H1 (cell line): ENCODE data around the gene CISTR. TPM values are rescaled to one million over a fixed set of nuclear protein-coding genes. Genes with fewer than 3 reads are reported as not detected.

Experiments
- CTCF ChIA-PET: fragments of 300-600 bp; sonication (Branson Sonifier 250); formaldehyde crosslinking; loops from one replicate; lab custom pipeline; 2021; ENCODE audit not compliant: partially characterized antibody; lab: Charles Lee
- POLR2A ChIA-PET: fragments of 300-600 bp; sonication (Branson Sonifier 250); formaldehyde crosslinking; loops from one replicate; lab custom pipeline; 2021; ENCODE audit warnings: inconsistent platforms; ENCODE audit not compliant: partially characterized antibody; lab: Charles Lee
- DNase-seq, 2 experiments: peaks; one replicate each; pipeline versions ENCODE4 v3.0.0 to v3.0.0-alpha.2; 2010 to 2022; ENCODE audit warnings: low spot score in 2 of 2, low read depth in 1 of 2, mixed read lengths in 1 of 2
- FAIRE-seq: peaks from 2 replicates; lab custom pipeline; 2011; peaks lifted over from hg19 to GRCh38; lab: Jason Lieb, UNC
- H2AFZ ChIP-seq: 2 replicates; pipeline ENCODE4 v1.8.1; 2012; ENCODE audit warnings: low read length, inconsistent platforms
- H2AK5ac ChIP-seq: 2 replicates; pipeline ENCODE4 v1.6.1; 2013; ENCODE audit warnings: low read depth, low read length
- H2BK120ac ChIP-seq: replicated peaks from 2 replicates; pipeline ENCODE3; 2013; ENCODE audit warnings: low read depth, low read length, inconsistent platforms
- H2BK12ac ChIP-seq: 2 replicates; pipeline ENCODE4 v1.6.1; 2013; ENCODE audit warnings: low read depth, low read length
- H2BK15ac ChIP-seq: 2 replicates; pipeline ENCODE4 v1.6.1; 2013; ENCODE audit warnings: low read length
- H2BK20ac ChIP-seq: 2 replicates; pipeline ENCODE4 v1.6.1; 2013; ENCODE audit warnings: low read length
- H2BK5ac ChIP-seq: 2 replicates; pipeline ENCODE4 v1.6.1; 2013; ENCODE audit warnings: low read depth, low read length
- H3K14ac ChIP-seq: 2 replicates; pipeline ENCODE4 v1.6.1; 2013; ENCODE audit warnings: inconsistent platforms; ENCODE audit not compliant: insufficient read length
- H3K18ac ChIP-seq: 2 replicates; pipeline ENCODE4 v1.6.1; 2013; ENCODE audit warnings: low read length; ENCODE audit errors: extremely low read depth
- H3K23ac ChIP-seq: 2 replicates; pipeline ENCODE4 v1.6.1; 2013; ENCODE audit warnings: inconsistent platforms; ENCODE audit not compliant: insufficient read length
- H3K23me2 ChIP-seq: 2 replicates; pipeline ENCODE4 v1.6.1; 2013; ENCODE audit warnings: low read depth, low read length
- H3K27ac ChIP-seq: 2 replicates; pipeline ENCODE4 v1.6.1; 2011; ENCODE audit warnings: low read depth, low read length, inconsistent platforms
- H3K27me3 ChIP-seq, 4 experiments: replicated peaks in 1 of 4; 1 replicate in 1 of 4; 2 replicates in 3 of 4; pipeline versions ENCODE4 v1.6.1 to v1.8.1; 2011 to 2013; ENCODE audit warnings: low read length in 3 of 4, mild to moderate bottlenecking in 3 of 4, inconsistent platforms in 2 of 4, mixed read lengths in 2 of 4, moderate library complexity in 1 of 4; ENCODE audit not compliant: control insufficient read depth in 3 of 4, insufficient read depth in 3 of 4; ENCODE audit errors: extremely low read depth in 1 of 4
- H3K36me3 ChIP-seq, 4 experiments: 2 replicates each; pipeline versions ENCODE4 v1.6.1 to v1.8.1; 2011 to 2013; ENCODE audit warnings: mild to moderate bottlenecking in 4 of 4, low read length in 3 of 4, moderate library complexity in 2 of 4, control low read depth in 1 of 4, inconsistent platforms in 1 of 4; ENCODE audit not compliant: insufficient read depth in 4 of 4, control insufficient read depth in 2 of 4
- H3K4ac ChIP-seq: replicated peaks from 2 replicates; pipeline ENCODE3; 2013; ENCODE audit warnings: low read length, low read depth, mixed read lengths, inconsistent platforms; ENCODE audit not compliant: insufficient read length
- H3K4me1 ChIP-seq, 4 experiments: replicated peaks in 1 of 4; 1 replicate in 1 of 4; 2 replicates in 3 of 4; pipeline versions ENCODE4 v1.6.1 to v1.8.1; 2011 to 2013; ENCODE audit warnings: low read length in 3 of 4, inconsistent platforms in 2 of 4, mixed read lengths in 1 of 4; ENCODE audit not compliant: insufficient read depth in 4 of 4, control insufficient read depth in 3 of 4
- H3K4me2 ChIP-seq, 2 experiments: 2 replicates each; pipeline versions ENCODE4 v1.6.1 to v1.8.1; 2011 to 2013; ENCODE audit warnings: low read depth in 2 of 2, low read length in 2 of 2, control low read depth in 1 of 2, inconsistent platforms in 1 of 2, mild to moderate bottlenecking in 1 of 2; ENCODE audit not compliant: insufficient read depth in 1 of 2
- H3K4me3 ChIP-seq, 4 experiments: fragments of 200-600, 300-600 bp in 1 of 4; sonication (generic), shearing (Covaris generic), sonication (Bioruptor Twin) in 1 of 4; 2 replicates each; pipeline versions ENCODE4 v1.5.1 to v1.8.1; 2011 to 2016; ENCODE audit warnings: low read length in 4 of 4, low read depth in 3 of 4, control low read depth in 2 of 4, inconsistent platforms in 2 of 4, mild to moderate bottlenecking in 2 of 4, mixed read lengths in 1 of 4, moderate library complexity in 1 of 4; ENCODE audit not compliant: insufficient read depth in 2 of 4; ENCODE audit errors: extremely low read depth in 1 of 4
- H3K56ac ChIP-seq: replicated peaks from 2 replicates; pipeline ENCODE3; 2013; ENCODE audit warnings: low read depth, mild to moderate bottlenecking, mixed read lengths, low read length, inconsistent platforms; ENCODE audit not compliant: insufficient read length
- H3K79me1 ChIP-seq: 2 replicates; pipeline ENCODE4 v1.6.1; 2013; ENCODE audit warnings: low read depth, low read length, control low read depth
- H3K79me2 ChIP-seq, 2 experiments: 2 replicates each; pipeline versions ENCODE4 v1.6.1 to v1.8.1; 2012 to 2013; ENCODE audit warnings: low read length in 2 of 2, mild to moderate bottlenecking in 2 of 2, inconsistent platforms in 1 of 2; ENCODE audit not compliant: insufficient read depth in 2 of 2, control insufficient read depth in 1 of 2
- H3K9ac ChIP-seq, 4 experiments: replicated peaks in 1 of 4; 1 replicate in 1 of 4; 2 replicates in 3 of 4; pipeline versions ENCODE4 v1.6.1 to v1.8.1; 2011 to 2013; ENCODE audit warnings: low read depth in 3 of 4, low read length in 3 of 4, control low read depth in 2 of 4, mild to moderate bottlenecking in 2 of 4, moderate library complexity in 2 of 4, inconsistent platforms in 1 of 4; ENCODE audit errors: extremely low read depth in 1 of 4
- H3K9me3 ChIP-seq, 2 experiments: 2 replicates each; pipeline versions ENCODE4 v1.6.1 to v1.8.1; 2012 to 2013; ENCODE audit warnings: mild to moderate bottlenecking in 2 of 2, moderate library complexity in 2 of 2, control low read depth in 1 of 2, inconsistent platforms in 1 of 2, low read depth in 1 of 2, low read length in 1 of 2, mixed read lengths in 1 of 2; ENCODE audit not compliant: insufficient read depth in 2 of 2
- H4K20me1 ChIP-seq, 2 experiments: replicated peaks in 1 of 2; 2 replicates each; pipeline versions ENCODE3 to v1.8.1; 2011 to 2013; ENCODE audit warnings: inconsistent platforms in 2 of 2, low read length in 2 of 2, mild to moderate bottlenecking in 1 of 2; ENCODE audit not compliant: insufficient read depth in 2 of 2, control insufficient read depth in 1 of 2
- H4K5ac ChIP-seq: 2 replicates; pipeline ENCODE4 v1.6.1; 2013; ENCODE audit warnings: low read length, low read depth, mixed read lengths, inconsistent platforms; ENCODE audit not compliant: insufficient read length
- H4K8ac ChIP-seq: 2 replicates; pipeline ENCODE4 v1.8.0; 2013; ENCODE audit warnings: mild to moderate bottlenecking, moderate library complexity, low read length, inconsistent platforms; ENCODE audit not compliant: insufficient read depth; ENCODE audit errors: extremely low read depth
- H4K91ac ChIP-seq: replicated peaks from 2 replicates; pipeline ENCODE3; 2013; ENCODE audit warnings: low read length, mixed read lengths, inconsistent platforms; ENCODE audit not compliant: insufficient read length
- ASH2L ChIP-seq: fragments of 200-600, 300-600 bp; sonication (generic); IDR thresholded peaks from one replicate; pipeline ENCODE4 v1.7.1; 2017; ENCODE audit warnings: low read length
- CEBPB ChIP-seq: IDR thresholded peaks from 2 replicates; pipeline ENCODE4 v1.6.1; 2012; ENCODE audit warnings: low read depth, low read length
- HDAC6 ChIP-seq: IDR thresholded peaks from one replicate; pipeline ENCODE4 v1.7.1; 2012; ENCODE audit warnings: low read depth, mild to moderate bottlenecking, inconsistent platforms, low read length, moderate library complexity
- RBBP5 ChIP-seq: IDR thresholded peaks from 2 replicates; pipeline ENCODE4 v1.7.1; 2012; ENCODE audit warnings: low read depth, mild to moderate bottlenecking, inconsistent platforms, low read length, moderate library complexity, borderline replicate concordance
- SIN3A ChIP-seq, 2 experiments: IDR thresholded peaks in 1 of 2; conservative IDR thresholded peaks in 1 of 2; 2 replicates each; pipeline ENCODE4 v1.6.1; 2011 to 2012; ENCODE audit warnings: low read length in 2 of 2, improper control_type of control experiment in 1 of 2, low read depth in 1 of 2, mild to moderate bottlenecking in 1 of 2
- TAF7 ChIP-seq: optimal IDR thresholded peaks from 2 replicates; pipeline ENCODE3; 2011; ENCODE audit warnings: low read depth, mild to moderate bottlenecking, inconsistent platforms, low read length, moderate library complexity, borderline replicate concordance
- ZNF274 ChIP-seq: IDR thresholded peaks from 2 replicates; pipeline ENCODE4 v1.7.0; 2012; ENCODE audit warnings: low read length, borderline replicate concordance; ENCODE audit errors: extremely low read depth
- WGBS, 2 experiments: shearing (Covaris generic) in 1 of 2; methylation state at CpG; one replicate each; pipeline versions ENCODE4 v1.1.6 to v1.1.7; 2013 to 2015; ENCODE audit warnings: low lambda C conversion rate in 2 of 2, mixed read lengths in 2 of 2, inconsistent platforms in 1 of 2, low coverage in 1 of 2, missing lambda C conversion rate in 1 of 2; ENCODE audit not compliant: insufficient replicate concordance in 2 of 2, insufficient coverage in 1 of 2, insufficient read length in 1 of 2; ENCODE audit errors: extremely low coverage in 1 of 2, missing lambda C conversion rate in 1 of 2; 5-methylcytosine and 5-hydroxymethylcytosine counted together
- polyA plus RNA-seq, 7 experiments: library from polyadenylated mRNA; depleted of rRNA in 3 of 7; stranded (reverse) in 5 of 7; unstranded in 2 of 7; fragments of >200 nt in 5 of 7; fragments of 200-250 nt in 2 of 7; gene quantifications; 1 replicate in 5 of 7; 2 replicates in 1 of 7; 4 replicates in 1 of 7; pipeline versions ENCODE4 v1.2.1 to v1.2.3, GENCODE V29; 2011 to 2013; ENCODE audit warnings: missing spikeins in 2 of 7, mixed read lengths in 2 of 7
- total RNA-seq: library from RNA; stranded (reverse); fragmentation: NEBNext Ultra II Directional; extraction: Animal tissue kit (Norgen Biotek cat#: 25700); gene quantifications from 2 replicates; pipeline ENCODE4 v1.2.1, GENCODE V29; 2021

CISTR gene
- total and polyA plus RNA-seq, 2 of the 8 experiments (the other 6 are each of a cell fraction or from before 2014, with no cell fraction given), result not detected

DNA sequence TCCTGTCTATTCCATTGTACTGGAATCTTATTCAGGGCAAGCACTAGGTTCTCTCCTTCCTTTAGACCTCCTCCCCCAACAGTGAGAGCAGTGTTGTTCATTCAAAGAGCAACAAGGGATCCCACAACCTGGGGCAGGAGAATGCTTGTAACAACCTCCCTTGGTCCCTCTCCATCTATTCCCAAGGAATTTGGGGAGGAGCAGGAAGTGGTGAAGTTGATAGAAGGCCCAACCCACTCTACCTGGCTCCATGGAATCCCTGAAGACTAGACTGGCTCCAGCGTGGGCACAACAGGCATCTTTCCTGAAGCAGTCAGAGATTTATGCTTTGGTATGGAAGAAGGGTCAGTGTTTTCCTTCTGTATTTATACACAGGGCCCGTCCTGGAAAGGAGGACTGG is 33.4 kb upstream of the CISTR start:
- Histone ChIP-seq H3K18ac (no peak overlapping the region), H2BK5ac (no peak overlapping the region), H3K56ac (no peak overlapping the region), H3K27me3 (peaks cover 0 to 2% (median 0%) of the 10 kb centered on the region in 4 experiments; a peak in 3 of 7 replicates), H3K79me2 (no peaks in the 10 kb centered on the region), H3K27ac (no peak overlapping the region), H4K91ac (no peak overlapping the region), H4K5ac (no peak overlapping the region), H3K4me1 (peaks cover 0 to 5% (median 2%) of the 10 kb centered on the region in 4 experiments; a peak in 3 of 7 replicates), H2AFZ (no peak overlapping the region), H3K4me3 (no peak overlapping the region), H2AK5ac (no peak overlapping the region), H2BK20ac (no peak overlapping the region), H3K4ac (no peak overlapping the region), H3K36me3 (no peaks in the 10 kb centered on the region), H2BK120ac (no peak overlapping the region), H4K20me1 (no peaks in the 10 kb centered on the region), H3K9me3 (no peaks in the 10 kb centered on the region), H3K23ac (no peak overlapping the region), H2BK15ac (no peak overlapping the region), H3K9ac (no peak overlapping the region), H3K79me1 (no peaks in the 10 kb centered on the region), H3K4me2 (no peak overlapping the region), H4K8ac (no peak overlapping the region), H3K14ac (no peak overlapping the region), H2BK12ac (no peak overlapping the region), H3K23me2 (no peaks in the 10 kb centered on the region; the same call in 1 of the 2 replicates)
- ChIA-PET POLR2A (no interaction called here), CTCF (interaction anchor here (0.8 to 4.2 kb wide), 6 partner anchors 19 to 176 kb away, joined by 3 to 27 read pairs (median 5); no protein-coding TSS in a partner anchor)
- DNase-seq, result no peak
- no peak for FAIRE-seq
- TF ChIP-seq ZNF274, result no peak
- no peak for TF ChIP-seq CEBPB
- TF ChIP-seq RBBP5, result no peak
- no peak for TF ChIP-seq ASH2L
- no peak for TF ChIP-seq SIN3A (conservative IDR thresholded peaks at IDR 0.05 in 1 of 2, IDR thresholded peaks at IDR 0.05 in 1 of 2; ENCODE audit: low read depth in 1 of 2, low read length in 2 of 2)
- no peak for TF ChIP-seq HDAC6
- TF ChIP-seq TAF7, result no peak
- 76% methylated on average over 2 of the region's 2 CpGs; no CpG with 5 or more reads in 1 of the 2 experiments for WGBS, 2 experiments
